Glomerular visceral epithelial cell (primary cell): Measurements from ENCODE around the gene ASZ1.

Experiments used
- DNase-seq: peaks from one replicate; pipeline ENCODE4 v3.0.0-alpha.2; 2016; ENCODE audit errors: extremely low spot score

ASZ1 gene

GRCh38 chr7:117401293-117402002 lies 25.8 kb downstream of the ASZ1 start:
- DNase-seq = peak; percentile 3

- peak; percentile 1 for DNase-seq
Observed at GRCh38 chr7:117399820-117400422, 27.4 kb downstream of the ASZ1 start.

GRCh38 chr7:117395743-117396142 lies 31.6 kb downstream of the ASZ1 start:
- DNase-seq = no peak

- DNase-seq = no peak
Observed at GRCh38 chr7:117393781-117394180, 33.5 kb downstream of the ASZ1 start.

- no peak for DNase-seq
Observed at GRCh38 chr7:117389871-117390270, 37.4 kb downstream of the ASZ1 start.

- DNase-seq = no peak
Observed at GRCh38 chr7:117386110-117386706, 41.1 kb downstream of the ASZ1 start.

- DNase-seq = peak; percentile 13
Observed at GRCh38 chr7:117385363-117386109, 41.8 kb downstream of the ASZ1 start.

- DNase-seq = no peak
Observed at GRCh38 chr7:117384688-117385362, 42.5 kb downstream of the ASZ1 start.

- no peak for DNase-seq
Observed at GRCh38 chr7:117383483-117384189, 43.7 kb downstream of the ASZ1 start.

- DNase-seq = no peak
Observed at GRCh38 chr7:117383046-117383445, 44.2 kb downstream of the ASZ1 start.

GRCh38 chr7:117381362-117381761 lies 45.9 kb downstream of the ASZ1 start:
- DNase-seq = no peak

- DNase-seq = no peak
Observed at GRCh38 chr7:117375380-117375779, 51.9 kb downstream of the ASZ1 start.

GRCh38 chr7:117372073-117372472 lies 55.2 kb downstream of the ASZ1 start:
- no peak for DNase-seq

- no peak for DNase-seq
Observed at GRCh38 chr7:117364339-117365080, 62.8 kb downstream of the ASZ1 start.

- DNase-seq = no peak
Observed at GRCh38 chr7:117362294-117362888, 64.9 kb downstream of the ASZ1 start.

- DNase-seq = no peak
Observed at GRCh38 chr7:117350027-117350426, 77.3 kb downstream of the ASZ1 start.

- no peak for DNase-seq
Observed at GRCh38 chr7:117349570-117349969, 77.7 kb downstream of the ASZ1 start.

- DNase-seq = no peak
Observed at GRCh38 chr7:117347962-117348672, 79.2 kb downstream of the ASZ1 start.

- no peak for DNase-seq
Observed at GRCh38 chr7:117347480-117347879, 79.8 kb downstream of the ASZ1 start.

GRCh38 chr7:117346161-117346560 lies 81.1 kb downstream of the ASZ1 start:
- DNase-seq = no peak
